GM12875 (cell line): ENCODE data around the gene ABHD4.
"Not testable (repeated sequence)": the region's sequence is repeated elsewhere in the genome, so short reads cannot be mapped to it uniquely, and the experiment has no call there.

Source experiments
- H3K4me3 ChIP-seq: one replicate; pipeline ENCODE4 v1.5.1; 2011; ENCODE audit warnings: low read depth, low read length, control low read depth
- TF ChIP-seq, protein P1 (sequence below): IDR thresholded peaks from 2 replicates; pipeline ENCODE4 v1.5.1; 2011; ENCODE audit warnings: low read depth, mild to moderate bottlenecking, control low read depth, inconsistent platforms, low read length, moderate library complexity, borderline replicate concordance; ENCODE audit not compliant: insufficient read depth

ABHD4 gene

DNA sequence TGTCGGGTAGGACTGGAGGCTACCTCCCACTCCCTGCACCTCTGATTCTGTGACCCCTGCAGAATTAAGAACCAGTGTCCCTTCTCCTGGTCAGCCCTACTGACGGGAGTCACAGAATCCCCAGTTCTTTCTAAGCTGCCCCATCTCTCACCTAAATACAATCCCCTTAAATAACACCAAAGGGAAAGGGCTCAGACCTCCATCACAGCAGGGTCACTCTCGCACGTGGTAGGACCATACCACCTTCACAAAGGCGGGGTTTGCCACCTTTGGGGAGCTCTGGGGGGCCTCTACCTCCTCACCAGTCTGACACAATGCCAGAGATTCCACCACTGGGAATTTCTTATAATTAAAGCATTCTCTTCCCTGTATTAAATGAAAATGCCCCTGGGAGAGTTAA, 44.7 kb upstream of the ABHD4 start:
- TF ChIP-seq, protein P1, sequence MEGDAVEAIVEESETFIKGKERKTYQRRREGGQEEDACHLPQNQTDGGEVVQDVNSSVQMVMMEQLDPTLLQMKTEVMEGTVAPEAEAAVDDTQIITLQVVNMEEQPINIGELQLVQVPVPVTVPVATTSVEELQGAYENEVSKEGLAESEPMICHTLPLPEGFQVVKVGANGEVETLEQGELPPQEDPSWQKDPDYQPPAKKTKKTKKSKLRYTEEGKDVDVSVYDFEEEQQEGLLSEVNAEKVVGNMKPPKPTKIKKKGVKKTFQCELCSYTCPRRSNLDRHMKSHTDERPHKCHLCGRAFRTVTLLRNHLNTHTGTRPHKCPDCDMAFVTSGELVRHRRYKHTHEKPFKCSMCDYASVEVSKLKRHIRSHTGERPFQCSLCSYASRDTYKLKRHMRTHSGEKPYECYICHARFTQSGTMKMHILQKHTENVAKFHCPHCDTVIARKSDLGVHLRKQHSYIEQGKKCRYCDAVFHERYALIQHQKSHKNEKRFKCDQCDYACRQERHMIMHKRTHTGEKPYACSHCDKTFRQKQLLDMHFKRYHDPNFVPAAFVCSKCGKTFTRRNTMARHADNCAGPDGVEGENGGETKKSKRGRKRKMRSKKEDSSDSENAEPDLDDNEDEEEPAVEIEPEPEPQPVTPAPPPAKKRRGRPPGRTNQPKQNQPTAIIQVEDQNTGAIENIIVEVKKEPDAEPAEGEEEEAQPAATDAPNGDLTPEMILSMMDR: no peak
- H3K4me3 ChIP-seq: no peak overlapping the region

DNA sequence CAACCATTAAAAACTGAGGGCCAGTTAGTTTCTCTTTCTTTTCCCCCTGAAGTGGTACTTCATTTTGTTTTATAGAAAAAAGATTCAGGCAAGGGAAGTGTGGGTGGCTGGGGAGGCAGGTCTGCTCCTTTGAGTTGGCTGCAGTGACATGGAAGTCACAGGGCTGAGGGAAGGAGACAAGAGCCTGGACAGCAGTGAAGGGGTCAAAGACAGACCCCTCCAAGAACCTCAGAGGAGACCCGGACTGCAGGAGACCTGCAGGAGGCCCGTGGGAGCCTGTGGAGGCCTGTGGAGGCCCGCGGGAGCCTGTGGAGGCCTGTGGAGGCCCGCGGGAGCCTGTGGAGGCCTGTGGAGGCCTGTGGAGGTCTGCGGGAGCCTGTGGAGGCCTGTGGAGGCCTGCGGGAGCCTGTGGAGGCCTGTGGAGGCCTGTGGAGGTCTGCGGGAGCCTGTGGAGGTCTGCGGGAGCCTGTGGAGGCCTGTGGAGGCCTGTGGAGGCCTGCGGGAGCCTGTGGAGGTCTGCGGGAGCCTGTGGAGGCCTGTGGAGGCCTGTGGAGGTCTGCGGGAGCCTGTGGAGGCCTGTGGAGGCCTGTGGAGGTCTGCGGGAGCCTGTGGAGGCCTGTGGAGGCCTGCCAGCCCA, 44.1 kb upstream of the ABHD4 start:
- not testable (repeated sequence) for H3K4me3 ChIP-seq

DNA sequence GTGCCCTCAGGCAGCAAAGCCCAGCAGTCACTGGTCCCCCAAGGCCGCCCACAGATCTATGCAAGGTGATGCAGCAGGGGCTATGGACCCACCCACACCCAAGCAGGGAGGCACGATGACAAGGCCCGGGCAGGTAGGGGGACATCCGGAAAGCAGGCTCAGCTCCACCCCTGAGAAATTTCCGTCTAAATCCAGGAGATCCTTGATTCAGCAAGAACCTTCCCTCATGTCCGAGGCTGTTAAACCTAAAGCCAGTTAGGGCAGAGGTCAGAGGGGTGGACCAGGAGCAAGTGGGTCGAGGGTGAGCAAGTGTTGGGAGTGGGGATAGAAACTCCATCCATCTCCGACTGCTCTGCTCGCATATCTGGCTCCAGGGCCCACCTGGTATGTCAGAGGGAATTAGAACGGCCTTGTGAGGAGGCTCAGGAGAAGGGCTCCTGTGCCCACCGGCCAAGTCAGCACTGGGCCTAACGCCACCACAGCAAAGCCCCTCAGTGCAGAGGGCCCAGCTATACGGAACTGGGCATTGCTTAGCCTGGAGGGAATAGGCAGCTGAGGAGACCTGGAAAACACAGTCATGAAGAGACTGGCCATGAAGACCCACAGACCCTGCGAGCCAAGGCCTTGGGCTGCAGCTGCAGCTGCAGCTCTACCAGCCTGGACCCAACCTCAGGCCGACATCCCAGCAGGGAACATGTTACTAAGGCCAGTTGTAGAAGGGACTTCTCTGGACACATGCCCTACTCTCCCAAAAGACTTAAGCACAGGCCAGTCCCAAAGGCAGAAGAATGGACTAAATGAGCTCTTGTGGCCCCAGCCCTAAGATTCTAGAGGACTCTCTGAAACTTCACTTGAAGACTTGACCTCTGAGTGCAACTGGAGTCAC, 43.4 kb upstream of the ABHD4 start:
- no peak overlapping the region for H3K4me3 ChIP-seq
- TF ChIP-seq, protein P1: no peak

DNA sequence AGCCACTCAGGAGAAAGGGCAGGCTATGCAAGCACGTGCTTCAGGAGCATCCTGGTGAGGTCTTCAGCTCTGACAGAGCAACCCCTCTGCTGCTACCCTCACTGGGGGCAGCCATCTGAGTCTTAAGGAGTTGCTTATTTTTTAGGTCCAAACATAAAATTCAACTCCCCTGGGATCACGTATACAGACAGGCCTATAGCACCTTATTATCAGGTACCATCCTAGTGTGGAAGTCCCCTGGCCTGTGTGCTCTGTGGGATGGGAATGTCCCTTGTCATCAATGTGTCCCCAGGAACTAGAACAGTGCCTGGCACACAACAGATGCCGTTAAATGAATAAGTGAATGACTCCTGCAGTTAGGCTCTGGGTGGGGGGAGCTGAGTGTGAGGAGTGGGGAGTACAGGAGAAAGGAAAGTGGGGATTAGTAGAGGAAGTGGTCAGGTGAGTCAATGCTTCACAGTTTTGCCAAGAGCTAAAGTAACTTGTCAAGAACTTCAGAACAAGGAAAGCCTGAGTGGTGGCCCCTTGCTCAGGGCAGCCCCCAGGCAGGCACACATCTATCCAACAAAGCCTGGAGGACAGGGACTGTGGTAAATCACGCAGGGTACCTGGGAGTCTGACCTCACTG, 42.6 kb upstream of the ABHD4 start:
- no peak overlapping the region for H3K4me3 ChIP-seq
- TF ChIP-seq, protein P1: no peak

DNA sequence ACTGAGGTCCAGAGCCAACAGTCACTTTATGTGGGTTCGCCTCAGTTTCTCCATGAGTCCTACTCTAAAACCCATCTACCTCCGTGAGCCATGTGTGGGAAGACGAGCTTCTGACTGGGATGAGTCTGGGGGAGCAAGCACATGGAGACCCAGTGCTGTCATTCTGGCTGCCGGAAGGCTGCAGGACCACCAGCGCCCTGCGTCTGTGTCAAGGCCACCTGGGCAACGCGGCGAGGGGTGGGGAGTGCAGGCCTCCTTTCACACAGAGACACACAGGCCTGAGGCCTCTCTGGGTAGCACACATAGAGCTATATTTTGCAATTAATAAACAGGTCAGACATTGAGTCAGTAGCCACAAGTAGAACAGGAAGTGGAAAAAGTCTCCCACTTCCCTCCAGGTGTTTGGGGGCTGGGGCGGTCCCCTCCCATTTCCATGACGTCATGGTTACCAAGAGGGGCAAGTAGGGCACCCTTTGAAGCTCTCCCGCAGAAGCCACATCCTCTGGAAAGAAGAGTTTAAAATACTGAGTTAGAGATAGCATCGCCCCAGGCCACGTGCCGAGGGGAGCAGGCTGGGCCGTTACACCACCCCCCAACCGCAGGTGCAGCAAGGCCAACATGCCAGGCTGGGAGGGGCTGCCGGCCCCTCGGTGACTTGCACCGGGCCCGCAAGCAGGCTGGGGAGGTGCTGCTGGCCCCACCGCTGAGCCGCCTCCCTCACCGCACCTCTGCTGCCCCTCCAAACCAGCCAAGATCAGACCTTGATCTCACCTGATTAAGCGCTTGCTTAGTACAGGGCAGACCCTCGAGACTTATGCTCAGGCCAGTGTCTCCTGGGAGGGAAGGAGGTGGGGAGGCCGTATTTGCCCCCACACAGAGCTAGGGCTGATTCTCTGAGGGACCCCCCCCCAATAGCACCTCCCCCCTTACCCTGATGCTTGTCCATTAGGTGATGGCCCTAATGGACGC, 41.8 kb upstream of the ABHD4 start:
- no peak overlapping the region for H3K4me3 ChIP-seq
- TF ChIP-seq, protein P1: no peak

DNA sequence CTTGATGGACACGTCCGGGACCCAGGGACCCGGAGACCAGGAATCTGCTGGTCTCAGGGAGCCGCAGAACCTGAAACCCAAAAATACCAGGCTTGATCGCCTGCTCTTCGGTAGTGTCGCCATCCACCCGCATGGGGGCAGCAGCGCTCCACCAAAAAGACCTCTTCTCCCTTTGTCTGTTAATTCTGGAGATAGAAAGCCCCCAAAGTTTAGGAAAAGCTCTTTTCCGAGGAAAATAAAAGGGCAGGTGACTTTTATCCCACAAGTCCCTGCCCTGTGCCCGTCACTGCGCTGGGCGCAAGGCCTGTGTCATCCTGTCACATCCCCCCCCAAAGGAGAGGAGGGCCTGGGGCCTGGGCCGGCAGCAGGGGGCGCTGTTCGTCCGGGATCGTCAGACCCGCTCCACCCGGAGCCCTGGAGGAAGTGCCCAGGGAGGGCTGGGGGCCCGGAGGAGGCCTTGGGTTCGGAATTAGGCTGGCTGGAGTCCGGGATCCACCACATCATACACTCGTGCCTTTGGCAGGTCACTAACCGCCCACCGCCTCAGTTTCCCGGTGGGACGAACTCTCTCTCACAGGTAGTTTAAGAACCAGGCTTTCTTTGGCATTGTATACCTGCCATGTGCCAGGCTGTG, 41.0 kb upstream of the ABHD4 start:
- TF ChIP-seq, protein P1: peak; percentile 72
- no peak overlapping the region for H3K4me3 ChIP-seq
